VCaP (cell line): Measurements from ENCODE around the gene C2CD2.

Experiments
- H3K27ac ChIP-seq: fragments of 450-650 bp; 2 replicates; pipeline ENCODE4 v1.5.1; 2017
- CTCF ChIP-seq: fragments of 450-650 bp; conservative IDR thresholded peaks from 2 replicates; pipeline ENCODE4 v1.5.1; 2017; ENCODE audit warnings: mild to moderate bottlenecking, moderate library complexity

Gene C2CD2

GRCh38 chr21:41980561-41980960 lies 26.7 kb upstream of the C2CD2 start:
- no peak overlapping the region for H3K27ac ChIP-seq
- TF ChIP-seq CTCF: no peak

GRCh38 chr21:41979751-41980369 lies 26.0 kb upstream of the C2CD2 start:
- no peak for TF ChIP-seq CTCF
- H3K27ac ChIP-seq: no peak overlapping the region

GRCh38 chr21:41979335-41979734 lies 25.5 kb upstream of the C2CD2 start:
- no peak for TF ChIP-seq CTCF
- H3K27ac ChIP-seq: no peak overlapping the region

- H3K27ac ChIP-seq: no peak overlapping the region
- no peak for TF ChIP-seq CTCF
These were observed 23.5 kb upstream of the C2CD2 start for GRCh38 chr21:41977034-41977950.

GRCh38 chr21:41976611-41977010 lies 22.8 kb upstream of the C2CD2 start:
- no peak overlapping the region for H3K27ac ChIP-seq
- no peak for TF ChIP-seq CTCF

GRCh38 chr21:41975391-41976272 lies 21.8 kb upstream of the C2CD2 start:
- no peak overlapping the region for H3K27ac ChIP-seq
- no peak for TF ChIP-seq CTCF

GRCh38 chr21:41974752-41975053 lies 20.9 kb upstream of the C2CD2 start:
- no peak for TF ChIP-seq CTCF

More at GRCh38 chr21:41974752-41975053, 20.9 kb upstream of the C2CD2 start:
- H3K27ac ChIP-seq: no peak overlapping the region
